HCT116 (cell line): Measurements from ENCODE around the gene SMG9. TPM values are rescaled to one million over a fixed set of nuclear protein-coding genes. Genes with fewer than 3 reads are reported as not detected.

Experiments used
- ATAC-seq: fragments of 200-7000 bp; cut with Tn5 transposase; 2 replicates; pipeline ENCODE4 v1.9.1; 2020; ENCODE audit warnings: mild to moderate bottlenecking, moderate library complexity
- BruUV-seq: library from RNA; stranded (reverse); fragments of 400-500 nt; replicated peaks from 2 replicates; lab custom pipeline; 2021; lab: Mats Ljungman, UMichigan
- CTCF ChIA-PET: fragments of 300-600 bp; sonication (Branson Sonifier 250); formaldehyde crosslinking; loops from one replicate; lab custom pipeline; 2021; ENCODE audit warnings: antibody characterized with exemption; lab: Charles Lee
- POLR2A ChIA-PET: fragments of 300-600, 350-600 bp; sonication (Branson Sonifier 250); formaldehyde crosslinking; loops from one replicate; lab custom pipeline; 2021; ENCODE audit warnings: antibody characterized with exemption; lab: Charles Lee
- RAD21 ChIA-PET, 2 experiments: fragments of 300-600 bp; sonication (Branson Sonifier 250); formaldehyde crosslinking; loops; one replicate each; lab custom pipeline; 2023; ENCODE audit warnings: low total read pairs in 2 of 2; ENCODE audit not compliant: uncharacterized antibody in 2 of 2, unreplicated experiment in 2 of 2, low non-redundant PET in 1 of 2; lab: Charles Lee
- DNase-seq: peaks from one replicate; pipeline ENCODE4 v3.0.0-alpha.2; 2010; ENCODE audit warnings: low read depth, low spot score
- H2AFZ ChIP-seq: fragments of 200-600 bp; shearing (Covaris generic), sonication (generic); 2 replicates; pipeline ENCODE4 v1.6.1; 2017; ENCODE audit warnings: low read depth, mixed run types, mixed read lengths, antibody characterized with exemption, low read length; ENCODE audit not compliant: poor library complexity, severe bottlenecking
- H3K27ac ChIP-seq: 2 replicates; pipeline ENCODE4 v1.5.1; 2012; ENCODE audit warnings: low read depth, low read length
- H3K27me3 ChIP-seq: fragments of 200-600 bp; sonication (generic); 2 replicates; pipeline ENCODE4 v1.6.1; 2016; ENCODE audit warnings: mixed run types, low read length, mixed read lengths; ENCODE audit not compliant: insufficient read depth
- H3K36me3 ChIP-seq, 2 experiments: fragments of 200-500 bp in 1 of 2; fragments of 200-600 bp in 1 of 2; sonication (Bioruptor generic) in 1 of 2; sonication (generic) in 1 of 2; 2 replicates each; pipeline versions ENCODE4 v1.5.1 to v1.6.1; 2014 to 2016; ENCODE audit warnings: low read length in 2 of 2, inconsistent platforms in 1 of 2, mixed read lengths in 1 of 2, mixed run types in 1 of 2; ENCODE audit not compliant: insufficient read depth in 2 of 2, control insufficient read depth in 1 of 2
- H3K4me1 ChIP-seq, 2 experiments: fragments of 200-600 bp in 1 of 2; sonication (generic) in 1 of 2; 2 replicates each; pipeline versions ENCODE4 v1.5.1 to v1.6.1; 2012 to 2017; ENCODE audit warnings: low read length in 2 of 2, inconsistent platforms in 1 of 2, mild to moderate bottlenecking in 1 of 2, mixed read lengths in 1 of 2, mixed run types in 1 of 2, moderate library complexity in 1 of 2; ENCODE audit not compliant: insufficient read depth in 2 of 2, control insufficient read depth in 1 of 2
- H3K4me2 ChIP-seq: fragments of 200-600 bp; sonication (generic); 2 replicates; pipeline ENCODE4 v1.6.1; 2017; ENCODE audit warnings: mixed run types, low read length, mixed read lengths
- H3K4me3 ChIP-seq, 2 experiments: fragments of 200-600 bp in 1 of 2; sonication (generic) in 1 of 2; replicated peaks in 1 of 2; 2 replicates each; pipeline ENCODE4 v1.5.1; 2011 to 2016; ENCODE audit warnings: low read length in 2 of 2, control low read depth in 1 of 2, low read depth in 1 of 2, mild to moderate bottlenecking in 1 of 2, mixed read lengths in 1 of 2, mixed run types in 1 of 2
- H3K79me2 ChIP-seq: fragments of 200-600 bp; sonication (generic); 2 replicates; pipeline ENCODE4 v1.6.1; 2017; ENCODE audit warnings: mild to moderate bottlenecking, mixed run types, low read length, moderate library complexity, mixed read lengths; ENCODE audit not compliant: insufficient read depth
- H3K9ac ChIP-seq: fragments of 200-600 bp; sonication (generic); 2 replicates; pipeline ENCODE4 v1.6.1; 2016; ENCODE audit warnings: low read length, mixed read lengths
- H3K9me2 ChIP-seq: fragments of 200-600 bp; sonication (generic), shearing (Covaris generic); 2 replicates; pipeline ENCODE4 v1.6.1; 2017; ENCODE audit warnings: mixed run types, mild to moderate bottlenecking, moderate library complexity; ENCODE audit not compliant: insufficient read depth
- H3K9me3 ChIP-seq, 2 experiments: fragments of 200-500 bp in 1 of 2; fragments of 200-600 bp in 1 of 2; sonication (Bioruptor generic) in 1 of 2; sonication (generic) in 1 of 2; 2 replicates each; pipeline ENCODE4 v1.6.1; 2014 to 2017; ENCODE audit warnings: low read length in 2 of 2, mixed read lengths in 2 of 2, inconsistent platforms in 1 of 2, low read depth in 1 of 2, mild to moderate bottlenecking in 1 of 2, mixed run types in 1 of 2, moderate library complexity in 1 of 2; ENCODE audit not compliant: control insufficient read depth in 1 of 2, insufficient read depth in 1 of 2
- H4K20me1 ChIP-seq: fragments of 200-600 bp; sonication (generic), shearing (Covaris generic); 2 replicates; pipeline ENCODE4 v1.6.1; 2017; ENCODE audit warnings: mixed run types, mild to moderate bottlenecking, moderate library complexity; ENCODE audit not compliant: insufficient read depth
- ATF3 ChIP-seq: IDR thresholded peaks from 2 replicates; pipeline ENCODE4 v1.6.1; 2012
- CBX3 ChIP-seq: IDR thresholded peaks from 2 replicates; pipeline ENCODE4 v1.6.1; 2012; ENCODE audit warnings: low read depth
- EGR1 ChIP-seq: IDR thresholded peaks from 2 replicates; pipeline ENCODE4 v1.6.1; 2012; ENCODE audit warnings: low read depth
- EZH2 ChIP-seq: fragments of 200-600 bp; sonication (generic); IDR thresholded peaks from 2 replicates; pipeline ENCODE4 v1.6.1; 2017; ENCODE audit warnings: antibody characterized with exemption, mixed run types
- FOSL1 ChIP-seq: IDR thresholded peaks from 2 replicates; pipeline ENCODE4 v1.6.1; 2012; ENCODE audit warnings: low read depth
- MAX ChIP-seq: IDR thresholded peaks from 2 replicates; pipeline ENCODE4 v1.6.1; 2012
- POLR2A ChIP-seq: IDR thresholded peaks from 2 replicates; pipeline ENCODE4 v1.7.0; 2011; ENCODE audit warnings: borderline replicate concordance; ENCODE audit not compliant: insufficient read depth, insufficient read length; ENCODE audit errors: extremely low read depth
- POLR2AphosphoS5 ChIP-seq: IDR thresholded peaks from 2 replicates; pipeline ENCODE4 v1.6.1; 2011; ENCODE audit warnings: mild to moderate bottlenecking, low read depth, low read length, moderate library complexity
- RAD21 ChIP-seq: IDR thresholded peaks from 2 replicates; pipeline ENCODE4 v1.6.1; 2012; ENCODE audit warnings: low read depth, mild to moderate bottlenecking
- REST ChIP-seq: IDR thresholded peaks from 2 replicates; pipeline ENCODE4 v1.6.1; 2012; ENCODE audit warnings: low read depth
- SIN3A ChIP-seq: IDR thresholded peaks from 2 replicates; pipeline ENCODE4 v1.6.1; 2012; ENCODE audit warnings: low read depth
- SP1 ChIP-seq: IDR thresholded peaks from 2 replicates; pipeline ENCODE4 v1.6.1; 2012; ENCODE audit warnings: low read depth
- TCF7L2 ChIP-seq: IDR thresholded peaks from 2 replicates; pipeline ENCODE4 v1.7.0; 2011; ENCODE audit warnings: borderline replicate concordance, inconsistent platforms; ENCODE audit not compliant: insufficient read depth, insufficient read length; ENCODE audit errors: extremely low read depth
- ZFX ChIP-seq: fragments of 450-650 bp; IDR thresholded peaks from 2 replicates; pipeline ENCODE4 v1.6.1; 2017
- ZNF274 ChIP-seq: fragments of 200-500 bp; sonication (Bioruptor generic); IDR thresholded peaks from 2 replicates; pipeline ENCODE4 v1.6.1; 2014; ENCODE audit warnings: mild to moderate bottlenecking, low read depth, low read length, inconsistent platforms
- intact Hi-C: fragments of 100-400 bp; cut with micrococcal nuclease; formaldehyde crosslinking; loops from 2 replicates; pipeline ENCODE4 v1.10.0; 2022
- total RNA-seq: library from RNA; stranded (reverse); gene quantifications from one replicate; pipeline ENCODE4 v1.2.1, GENCODE V29; 2021; ENCODE audit not compliant: unreplicated experiment

SMG9 gene
- total RNA-seq, 1 experiment from 2014 or later, result 80.2 TPM

- TF ChIP-seq MAX (peak; percentile 71), EGR1 (peak; percentile 39; the same call in 1 of the 2 replicates), TCF7L2 (peak; percentile 85), REST (no peak), EZH2 (no peak), ZNF274 (no peak), SP1 (peak; percentile 96), POLR2AphosphoS5 (peak; percentile 61; the same call in 1 of the 2 replicates)
Measured at GRCh38 chr19:43759515-43759914, 4.8 kb upstream of the SMG9 start (continued).

GRCh38 chr19:43755256-43755801, 567 bp upstream of the SMG9 start:
- intact Hi-C loops, result loop anchor here (5.0 kb wide), 1 partner anchor 197 kb away; the partner anchor contains the start of gene ZNF221
- Histone ChIP-seq H3K27me3 (no peaks in the 10 kb centered on the region), H3K9me2 (no peaks in the 10 kb centered on the region), H3K36me3 (peaks cover 5 to 10% of the 10 kb centered on the region in 2 experiments), H3K27ac (peak overlapping the region; percentile 98), H4K20me1 (no peaks in the 10 kb centered on the region), H3K4me1 (peaks cover 52 to 81% of the 10 kb centered on the region in 2 experiments), H3K4me3 (peak overlapping the region; percentile 79 to 86), H3K9me3 (no peaks in the 10 kb centered on the region), H2AFZ (no peak overlapping the region), H3K9ac (peak overlapping the region; percentile 100), H3K4me2 (peak overlapping the region; percentile 81), H3K79me2 (peaks cover 51% of the 10 kb centered on the region)
- ChIA-PET CTCF (interaction anchor here (0.9 to 6.5 kb wide), 4 partner anchors 10 to 161 kb away, joined by 3 to 46 read pairs (median 11); no protein-coding TSS in a partner anchor), POLR2A (interaction anchor here (0.8 to 6.0 kb wide), 7 partner anchors 10 to 87 kb away, joined by 3 to 60 read pairs (median 3); partner anchors contain the start of gene KCNN4), RAD21 (interaction anchor here in 1 of 2 experiments (0.8 to 0.9 kb wide), 2 partner anchors 10 to 25 kb away, joined by 3 read pairs; partner anchors contain the start of gene KCNN4)
- ATAC-seq (peak; percentile 23), DNase-seq (no peak)
- BruUV-seq, result TSS peak; percentile 90
- peak; percentile 5; the same call in 1 of the 2 replicates for TF ChIP-seq CBX3
- peak; percentile 84 for TF ChIP-seq POLR2AphosphoS5
- TF ChIP-seq EGR1, result peak; percentile 78
- TF ChIP-seq SP1, result 0 out of 2 replicates have a peak, but pooled peaks have one; percentile 9
- TF ChIP-seq TCF7L2, result no peak
- TF ChIP-seq ZFX, result peak; percentile 67
- no peak for TF ChIP-seq ZNF274
- peak; percentile 67 for TF ChIP-seq MAX
- peak; percentile 93 for TF ChIP-seq POLR2A
- peak; percentile 74; the same call in 1 of the 2 replicates for TF ChIP-seq SIN3A
- no peak for TF ChIP-seq ATF3
- TF ChIP-seq RAD21, result no peak
- no peak for TF ChIP-seq FOSL1
